Activated CD4-positive, alpha-beta T cell treated with anti-CD3 and anti-CD28 coated beads, Interleukin-2, amount 50 U/mL, for 4 hours (primary cell): ENCODE data around the gene MYO1D.
A peak's percentile ranks its signal among the peaks of the same experiment; 100 is the strongest.

Experiments used
- DNase-seq, 2 experiments: peaks; one replicate each; pipeline ENCODE4 v3.0.0-alpha.2; 2020

MYO1D gene

GRCh38 chr17:32609884-32610650, 266.9 kb downstream of the MYO1D start:
- DNase-seq, result no peak

GRCh38 chr17:32609085-32609484, 267.8 kb downstream of the MYO1D start:
- DNase-seq, result peak; percentile 64 to 67

- no peak for DNase-seq
Observed at GRCh38 chr17:32608267-32608666, 268.7 kb downstream of the MYO1D start.

GRCh38 chr17:32604966-32605365, 272.0 kb downstream of the MYO1D start:
- no peak for DNase-seq

- no peak for DNase-seq
Observed at GRCh38 chr17:32602396-32602795, 274.5 kb downstream of the MYO1D start.

GRCh38 chr17:32601866-32602265, 275.1 kb downstream of the MYO1D start:
- no peak for DNase-seq

- no peak for DNase-seq
Observed at GRCh38 chr17:32596628-32597027, 280.3 kb downstream of the MYO1D start.

- DNase-seq, result no peak
Observed at GRCh38 chr17:32596206-32596605, 280.7 kb downstream of the MYO1D start.

GRCh38 chr17:32593003-32593402, 283.9 kb downstream of the MYO1D start:
- DNase-seq, result no peak

- DNase-seq, result no peak
Observed at GRCh38 chr17:32591405-32591804, 285.5 kb downstream of the MYO1D start.

GRCh38 chr17:32590974-32591373, 285.9 kb downstream of the MYO1D start:
- no peak for DNase-seq

- DNase-seq, result no peak
Observed at GRCh38 chr17:32588982-32589381, 287.9 kb downstream of the MYO1D start.

- DNase-seq, result no peak
Observed at GRCh38 chr17:32588135-32588534, 288.8 kb downstream of the MYO1D start.

- no peak for DNase-seq
Observed at GRCh38 chr17:32586666-32587065, 290.3 kb downstream of the MYO1D start.

- DNase-seq, result no peak
Observed at GRCh38 chr17:32584792-32585191, 292.1 kb downstream of the MYO1D start.

- no peak for DNase-seq
Observed at GRCh38 chr17:32583053-32583452, 293.9 kb downstream of the MYO1D start.

GRCh38 chr17:32575852-32576251, 301.1 kb downstream of the MYO1D start:
- DNase-seq, result no peak

GRCh38 chr17:32570081-32570396, 306.9 kb downstream of the MYO1D start:
- DNase-seq, result no peak

- no peak for DNase-seq
Observed at GRCh38 chr17:32569171-32570080, 307.5 kb downstream of the MYO1D start.

- no peak for DNase-seq
Observed at GRCh38 chr17:32568705-32569104, 308.2 kb downstream of the MYO1D start.

GRCh38 chr17:32567511-32567910, 309.4 kb downstream of the MYO1D start:
- no peak for DNase-seq

GRCh38 chr17:32567086-32567485, 309.8 kb downstream of the MYO1D start:
- no peak for DNase-seq

GRCh38 chr17:32566303-32566702, 310.6 kb downstream of the MYO1D start:
- no peak for DNase-seq

GRCh38 chr17:32565401-32565800, 311.5 kb downstream of the MYO1D start:
- no peak for DNase-seq
